ENCODE measurements around the gene B2M.
"Not testable (repeated sequence)": the region's sequence is repeated elsewhere in the genome, so short reads cannot be mapped to it uniquely, and the experiment has no call there.

B2M gene

GRCh38 chr15:44726568-44727484 lies 15.5 kb downstream of the B2M start:
- no peak for DNase-seq

GRCh38 chr15:44727485-44728231 lies 16.3 kb downstream of the B2M start:
- DNase-seq: no peak

GRCh38 chr15:44728232-44728575 lies 16.9 kb downstream of the B2M start:
- not testable (repeated sequence) for DNase-seq

GRCh38 chr15:44728576-44729407 lies 17.5 kb downstream of the B2M start:
- DNase-seq: peak; percentile 96

GRCh38 chr15:44729408-44730127 lies 18.3 kb downstream of the B2M start:
- no peak for DNase-seq

GRCh38 chr15:44734839-44735481 lies 23.6 kb downstream of the B2M start:
- no peak for DNase-seq

- no peak for DNase-seq
Observed at GRCh38 chr15:44735482-44736180, 24.3 kb downstream of the B2M start.

GRCh38 chr15:44736181-44736765 lies 25.0 kb downstream of the B2M start, which contains the start of gene TRIM69:
TRIM69 (plus strand) TSS chr15:44736528; CDS start chr15:44736705, 177 bp downstream.
- no peak for DNase-seq

GRCh38 chr15:44738340-44738984 lies 27.1 kb downstream of the B2M start:
- DNase-seq: peak; percentile 16

GRCh38 chr15:44739222-44739847 lies 28.0 kb downstream of the B2M start:
- not testable (repeated sequence) for DNase-seq

- DNase-seq: not testable (repeated sequence)
Observed at GRCh38 chr15:44743454-44743853, 32.1 kb downstream of the B2M start.

GRCh38 chr15:44753345-44753744 lies 42.0 kb downstream of the B2M start:
- no peak for DNase-seq

GRCh38 chr15:44763187-44763586 lies 51.9 kb downstream of the B2M start:
- no peak for DNase-seq

GRCh38 chr15:44763848-44764247 lies 52.5 kb downstream of the B2M start:
- no peak for DNase-seq

GRCh38 chr15:44765036-44765435 lies 53.7 kb downstream of the B2M start:
- DNase-seq: no peak
